Kidney (tissue), 14 donors: ENCODE measurements around the gene LAMA5. TPM values are rescaled to one million over a fixed set of nuclear protein-coding genes. Genes with fewer than 3 reads are reported as not detected.

Experiments used
- DNase-seq, 5 donors: peaks; one replicate each; pipeline ENCODE4 v3.0.0-alpha.2; 2013 to 2020
- FAIRE-seq: peaks from 2 replicates; lab custom pipeline; 2012; peaks lifted over from hg19 to GRCh38; lab: Jason Lieb, UNC
- H3K27ac ChIP-seq, 2 donors: one replicate each; pipeline ENCODE4 v1.7.0; 2013; ENCODE audit warnings: low read depth in 2 of 2, low read length in 2 of 2, inconsistent platforms in 1 of 2
- H3K27me3 ChIP-seq: one replicate; pipeline ENCODE4 v1.7.1; 2013; ENCODE audit warnings: low read length, inconsistent platforms; ENCODE audit not compliant: control insufficient read depth, insufficient read depth
- H3K36me3 ChIP-seq, 3 donors: one replicate each; pipeline versions ENCODE4 v1.7.0 to v1.7.1; 2013; ENCODE audit warnings: low read length in 3 of 3, control low read depth in 1 of 3, inconsistent platforms in 1 of 3; ENCODE audit not compliant: insufficient read depth in 3 of 3, control insufficient read depth in 2 of 3
- H3K4me1 ChIP-seq, 3 donors: one replicate each; pipeline versions ENCODE4 v1.7.0 to v1.7.1; 2013; ENCODE audit warnings: low read length in 3 of 3, inconsistent platforms in 1 of 3, low read depth in 1 of 3; ENCODE audit not compliant: control insufficient read depth in 2 of 3, insufficient read depth in 2 of 3
- H3K4me3 ChIP-seq, 3 donors: one replicate each; pipeline versions ENCODE4 v1.7.0 to v1.8.1; 2013; ENCODE audit warnings: low read length in 3 of 3, control low read depth in 1 of 3, inconsistent platforms in 1 of 3
- H3K9ac ChIP-seq, 3 donors: one replicate each; pipeline versions ENCODE4 v1.7.0 to v1.7.1; 2013; ENCODE audit warnings: low read length in 3 of 3, control low read depth in 1 of 3, inconsistent platforms in 1 of 3
- H3K9me3 ChIP-seq, 3 donors: one replicate each; pipeline versions ENCODE4 v1.7.0 to v1.7.1; 2013; ENCODE audit warnings: low read length in 3 of 3, control low read depth in 1 of 3, inconsistent platforms in 1 of 3; ENCODE audit not compliant: control insufficient read depth in 2 of 3, insufficient read depth in 1 of 3
- CTCF ChIP-seq: IDR thresholded peaks from 3 replicates; pipeline ENCODE4 v1.5.1; 2012; ENCODE audit warnings: mild to moderate bottlenecking, moderate library complexity, borderline replicate concordance; ENCODE audit not compliant: insufficient read depth; ENCODE audit errors: extremely low read depth
- intact Hi-C: fragments of 100-400 bp; cut with DNase I; formaldehyde crosslinking; loops from one replicate; pipeline ENCODE4 v1.11.1; 2022
- polyA plus RNA-seq: library from polyadenylated mRNA; stranded (reverse); fragments of 350-450 nt; fragmentation: Illumina TruSeq; extraction: RNeasy Lipid Tissue Mini Kit (QIAGEN cat#74804); gene quantifications from one replicate; pipeline ENCODE4 v1.2.3, GENCODE V29; 2014; ENCODE audit warnings: low read depth, low replicate concordance; ENCODE audit not compliant: insufficient read depth
- total RNA-seq: library from RNA; stranded (reverse); fragmentation: NEBNext Ultra II Directional; extraction: Animal tissue kit (Norgen Biotek cat#: 25700); gene quantifications from one replicate; pipeline ENCODE4 v1.2.1, GENCODE V29; 2021
- donor health status: control.
- donor health status: control.
- donor health status: control.
- donor health status: control.
- donor health status: control.
- donor health status: DM: yes; HTN: yes; CAD: no.
- donor health status: Normal renal cell carcinoma (clear cell type).

Gene LAMA5
- total and polyA plus RNA-seq, 2 donors from 2014 or later: 94.0 to 342 TPM

GRCh38 chr20:62393335-62393665, 26.2 kb upstream of the LAMA5 start:
- TF ChIP-seq CTCF: no peak

DNA sequence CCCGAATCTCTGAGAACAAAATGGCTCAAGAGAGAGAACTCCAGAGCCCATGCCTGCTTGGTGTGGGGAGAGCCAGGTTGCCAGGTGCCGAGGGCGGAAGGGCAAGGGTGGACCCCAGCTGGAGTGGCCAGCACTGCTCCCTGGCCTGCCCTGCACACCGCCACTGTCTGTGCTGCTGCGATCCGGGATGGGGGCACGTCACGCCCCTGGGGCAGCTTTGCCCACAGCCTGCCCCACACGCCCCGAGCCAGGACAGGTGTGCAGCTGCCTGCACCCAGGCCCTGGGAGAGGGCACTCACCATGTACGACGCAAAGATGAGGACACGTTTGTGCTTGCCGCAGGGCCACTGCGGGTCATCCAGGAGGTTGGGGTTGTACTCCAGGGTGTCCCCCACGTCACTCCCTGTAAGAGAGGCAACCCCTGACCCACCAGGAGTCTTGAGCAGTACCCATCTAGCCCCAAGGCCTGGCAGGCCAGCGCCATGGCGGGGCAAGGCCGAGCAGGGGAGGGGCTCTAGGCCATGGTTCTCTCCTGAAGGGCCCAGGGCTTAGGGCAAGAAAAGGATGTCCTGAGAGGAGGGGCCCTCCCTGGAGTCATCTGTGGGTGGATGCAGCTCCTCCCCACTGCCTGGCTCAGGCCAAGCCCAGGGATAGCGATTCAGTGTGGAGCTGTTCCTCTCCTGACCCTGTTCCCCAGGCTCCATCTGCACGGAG, 25.7 kb upstream of the LAMA5 start:
- peaks cover 0 to 9% (median 4%) of the 10 kb centered on the region in 3 donors for H3K4me1 ChIP-seq
- no peak overlapping the region for H3K4me3 ChIP-seq
- no peaks in the 10 kb centered on the region for H3K9me3 ChIP-seq
- no peak for DNase-seq
- H3K36me3 ChIP-seq: peaks cover 3 to 12% (median 5%) of the 10 kb centered on the region in 3 donors
- H3K27ac ChIP-seq: no peak overlapping the region
- no peak overlapping the region for H3K9ac ChIP-seq
- TF ChIP-seq CTCF: no peak
- intact Hi-C loops: no loop called here
- no peaks in the 10 kb centered on the region for H3K27me3 ChIP-seq
- FAIRE-seq: no peak

More at GRCh38 chr20:62393335-62393665, 26.2 kb upstream of the LAMA5 start:
- Histone ChIP-seq H3K27ac (no peak overlapping the region), H3K4me3 (no peak overlapping the region), H3K27me3 (no peaks in the 10 kb centered on the region), H3K36me3 (peaks cover 3 to 11% (median 5%) of the 10 kb centered on the region in 3 donors), H3K9ac (no peak overlapping the region), H3K9me3 (no peaks in the 10 kb centered on the region), H3K4me1 (peaks cover 0 to 3% (median 2%) of the 10 kb centered on the region in 3 donors)
- FAIRE-seq: no peak
- no peak for DNase-seq
- intact Hi-C loops: no loop called here

DNA sequence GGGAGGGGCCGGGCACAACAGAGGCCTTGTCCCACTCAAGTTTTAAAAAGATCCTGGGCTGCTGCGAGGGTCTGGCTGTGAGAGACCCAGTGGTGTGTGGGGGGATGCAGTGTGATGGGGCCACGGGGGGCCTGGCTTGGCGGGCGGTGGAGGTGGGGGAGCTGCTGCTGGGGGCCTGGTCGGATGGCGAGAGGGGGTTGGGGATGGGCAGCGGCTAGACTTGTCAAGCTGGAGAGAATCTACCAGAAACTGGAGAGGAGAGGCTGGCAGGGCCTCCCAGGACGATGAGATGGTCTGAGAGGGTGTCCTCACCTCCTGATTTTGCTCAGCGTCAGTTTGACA, 24.9 kb upstream of the LAMA5 start:
- intact Hi-C loops: no loop called here
- no peak overlapping the region for H3K4me3 ChIP-seq
- no peak overlapping the region for H3K27ac ChIP-seq
- DNase-seq (no peak), FAIRE-seq (no peak)
- peaks cover 3 to 12% (median 5%) of the 10 kb centered on the region in 3 donors for H3K36me3 ChIP-seq
- H3K27me3 ChIP-seq: no peaks in the 10 kb centered on the region
- H3K4me1 ChIP-seq: peaks cover 0 to 13% (median 8%) of the 10 kb centered on the region in 3 donors
- no peaks in the 10 kb centered on the region for H3K9me3 ChIP-seq
- TF ChIP-seq CTCF: no peak
- no peak overlapping the region for H3K9ac ChIP-seq
